LHCN-M2 (cell line): ENCODE data around the gene HEATR9. TPM values are rescaled to one million over a fixed set of nuclear protein-coding genes. Genes with fewer than 3 reads are reported as not detected.

ENCODE experiments used
- DNase-seq: peaks from one replicate; pipeline ENCODE4 v3.0.0-alpha.2; 2012; ENCODE audit warnings: low read depth
- total RNA-seq: library from RNA; depleted of rRNA; stranded (reverse); fragments of >200 nt; gene quantifications from 2 replicates; pipeline ENCODE4 v1.2.3, GENCODE V29; 2014; rRNA removed

HEATR9 gene
- total RNA-seq, 1 experiment from 2014 or later = not detected

GRCh38 chr17:35809855-35810461, 58.7 kb downstream of the HEATR9 start:
- peak; percentile 51 for DNase-seq

GRCh38 chr17:35808962-35809854, 59.5 kb downstream of the HEATR9 start, which contains the start of gene TAF15:
TAF15 (plus strand) TSS chr17:35809484; CDS start chr17:35809570, 86 bp downstream.
- peak; percentile 99 for DNase-seq

GRCh38 chr17:35808240-35808961, 60.3 kb downstream of the HEATR9 start:
- no peak for DNase-seq

- DNase-seq = peak; percentile 63
Measured at GRCh38 chr17:35807371-35808144, 61.1 kb downstream of the HEATR9 start.

Other genes with a start within 250 kb of the HEATR9 start
- gene RASL10B, start 137.3 kb downstream of the HEATR9 start, total RNA-seq = 0.32 and 0.63 TPM in 2 replicates
- not detected in 2 replicates for gene GAS2L2, start 115.7 kb downstream of the HEATR9 start, total RNA-seq
- not detected in 2 replicates for gene C17orf50, start 108.0 kb downstream of the HEATR9 start, total RNA-seq
- not detected in 2 replicates for gene MMP28, start 73.2 kb downstream of the HEATR9 start, total RNA-seq
- 25.9 and 42.4 TPM in 2 replicates for gene TAF15, start 59.4 kb downstream of the HEATR9 start, total RNA-seq
- gene CCL5, start 11.5 kb upstream of the HEATR9 start, total RNA-seq = 1.1 and 1.9 TPM in 2 replicates
- 0.77 and 1.8 TPM in 2 replicates for gene RDM1, start 61.9 kb upstream of the HEATR9 start, total RNA-seq
- not detected in 2 replicates for gene LYZL6, start 74.8 kb upstream of the HEATR9 start, total RNA-seq
- gene CCL16, start 112.6 kb upstream of the HEATR9 start, total RNA-seq = not detected in 2 replicates
- not detected in 2 replicates for gene CCL14, start 117.8 kb upstream of the HEATR9 start, total RNA-seq
- gene CCL15, start 132.7 kb upstream of the HEATR9 start, total RNA-seq = not detected in 2 replicates
- gene CCL23, start 149.1 kb upstream of the HEATR9 start, total RNA-seq = not detected in 2 replicates
- not detected in 2 replicates for gene CCL18, start 195.4 kb upstream of the HEATR9 start, total RNA-seq
- not detected in 2 replicates for gene CCL3, start 221.3 kb upstream of the HEATR9 start, total RNA-seq
- not detected in 2 replicates for gene CCL4, start 234.9 kb upstream of the HEATR9 start, total RNA-seq